Measurements from ENCODE around the gene SLC25A47.
A peak's percentile ranks its signal among the peaks of the same experiment; 100 is the strongest.
"Not testable (repeated sequence)": the region's sequence is repeated elsewhere in the genome, so short reads cannot be mapped to it uniquely, and the experiment has no call there.

The SLC25A47 gene

GRCh38 chr14:100296106-100296651 lies 27.0 kb upstream of the SLC25A47 start:
- TF ChIP-seq ZFX (IDR thresholded peaks at IDR 0.05; ENCODE audit: borderline replicate concordance) (no peak), CTCF (IDR thresholded peaks at IDR 0.05) (no peak)
- H3K27ac ChIP-seq, result no peak overlapping the region

- H3K27ac ChIP-seq, result not testable (repeated sequence)
Measured at GRCh38 chr14:100296729-100297128, 26.4 kb upstream of the SLC25A47 start.

- H3K27ac ChIP-seq, result no peak overlapping the region
- TF ChIP-seq ZFX (IDR thresholded peaks at IDR 0.05; ENCODE audit: borderline replicate concordance), result no peak
Measured at GRCh38 chr14:100297320-100298300, 25.5 kb upstream of the SLC25A47 start.

GRCh38 chr14:100298551-100299237 lies 24.4 kb upstream of the SLC25A47 start:
- no peak overlapping the region for H3K27ac ChIP-seq

GRCh38 chr14:100299238-100299560 lies 23.9 kb upstream of the SLC25A47 start:
- no peak overlapping the region for H3K27ac ChIP-seq
- TF ChIP-seq CTCF (IDR thresholded peaks at IDR 0.05) (no peak), ZFX (IDR thresholded peaks at IDR 0.05; ENCODE audit: borderline replicate concordance) (no peak)

More at GRCh38 chr14:100298551-100299237, 24.4 kb upstream of the SLC25A47 start:
- TF ChIP-seq ZFX (IDR thresholded peaks at IDR 0.05; ENCODE audit: borderline replicate concordance) (no peak), CTCF (IDR thresholded peaks at IDR 0.05) (no peak)

- TF ChIP-seq ZFX (IDR thresholded peaks at IDR 0.05; ENCODE audit: borderline replicate concordance) (no peak), CTCF (IDR thresholded peaks at IDR 0.05) (no peak)
- H3K27ac ChIP-seq, result peak overlapping the region; percentile 84
Measured at GRCh38 chr14:100302616-100303015, 20.5 kb upstream of the SLC25A47 start.

GRCh38 chr14:100303179-100303578 lies 20.0 kb upstream of the SLC25A47 start:
- peak overlapping the region; percentile 84 for H3K27ac ChIP-seq

More at GRCh38 chr14:100303179-100303578, 20.0 kb upstream of the SLC25A47 start:
- peak; percentile 84 for TF ChIP-seq CTCF (IDR thresholded peaks at IDR 0.05)
- TF ChIP-seq ZFX (IDR thresholded peaks at IDR 0.05; ENCODE audit: borderline replicate concordance), result no peak
